GM12873 (cell line): ENCODE measurements around the gene ALDH8A1.

Experiments used
- TF ChIP-seq, protein P1 (sequence below): IDR thresholded peaks from 2 replicates; pipeline ENCODE4 v1.5.1; 2012; ENCODE audit warnings: low read depth, mild to moderate bottlenecking, moderate library complexity, low read length, control low read depth; ENCODE audit not compliant: insufficient read depth; ENCODE audit errors: missing control alignments

ALDH8A1 gene

GRCh38 chr6:134910593-134910935, 39.3 kb downstream of the ALDH8A1 start:
- TF ChIP-seq, protein P1, sequence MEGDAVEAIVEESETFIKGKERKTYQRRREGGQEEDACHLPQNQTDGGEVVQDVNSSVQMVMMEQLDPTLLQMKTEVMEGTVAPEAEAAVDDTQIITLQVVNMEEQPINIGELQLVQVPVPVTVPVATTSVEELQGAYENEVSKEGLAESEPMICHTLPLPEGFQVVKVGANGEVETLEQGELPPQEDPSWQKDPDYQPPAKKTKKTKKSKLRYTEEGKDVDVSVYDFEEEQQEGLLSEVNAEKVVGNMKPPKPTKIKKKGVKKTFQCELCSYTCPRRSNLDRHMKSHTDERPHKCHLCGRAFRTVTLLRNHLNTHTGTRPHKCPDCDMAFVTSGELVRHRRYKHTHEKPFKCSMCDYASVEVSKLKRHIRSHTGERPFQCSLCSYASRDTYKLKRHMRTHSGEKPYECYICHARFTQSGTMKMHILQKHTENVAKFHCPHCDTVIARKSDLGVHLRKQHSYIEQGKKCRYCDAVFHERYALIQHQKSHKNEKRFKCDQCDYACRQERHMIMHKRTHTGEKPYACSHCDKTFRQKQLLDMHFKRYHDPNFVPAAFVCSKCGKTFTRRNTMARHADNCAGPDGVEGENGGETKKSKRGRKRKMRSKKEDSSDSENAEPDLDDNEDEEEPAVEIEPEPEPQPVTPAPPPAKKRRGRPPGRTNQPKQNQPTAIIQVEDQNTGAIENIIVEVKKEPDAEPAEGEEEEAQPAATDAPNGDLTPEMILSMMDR, result no peak

DNA sequence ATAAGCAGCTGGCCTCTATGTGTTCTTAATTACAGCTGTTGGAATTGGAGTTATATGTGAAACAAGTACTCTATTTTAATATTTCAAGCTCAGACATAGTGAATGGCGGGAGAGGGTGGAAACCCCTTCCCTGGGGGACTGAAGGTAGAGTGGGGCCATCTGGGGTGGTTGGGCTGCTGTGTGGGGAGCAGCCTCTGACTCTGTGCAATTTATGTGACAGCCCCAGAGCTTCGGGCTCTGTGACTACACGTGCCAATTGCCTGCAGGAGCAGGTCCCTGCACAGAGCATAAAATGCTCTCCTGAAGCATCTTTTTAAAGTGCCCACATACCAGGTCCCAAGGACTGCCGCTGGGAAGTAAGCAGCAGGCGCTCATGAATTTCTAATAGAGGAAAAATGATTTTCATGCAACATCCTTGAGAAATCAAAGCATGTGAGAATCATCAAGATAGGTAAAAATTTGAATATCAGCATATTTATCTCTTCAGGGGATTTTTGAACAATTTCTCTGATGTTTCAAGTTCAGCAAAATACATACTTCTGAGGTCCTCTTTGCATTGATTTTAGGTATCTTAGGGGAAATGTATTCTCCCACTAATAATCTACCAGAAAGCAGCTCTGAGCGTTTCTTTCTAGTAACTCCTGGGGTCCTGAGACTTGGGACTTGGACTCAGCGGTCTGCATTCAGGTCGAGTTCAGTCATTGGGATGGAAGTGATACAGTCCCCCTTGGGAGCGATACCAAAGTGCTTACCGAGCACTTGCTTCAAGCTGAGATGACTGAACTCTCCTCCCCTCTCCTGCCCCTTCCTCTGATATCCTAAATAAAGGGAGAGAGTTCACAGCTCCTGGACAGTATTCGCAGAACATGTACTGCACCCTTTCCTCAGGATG, 40.0 kb downstream of the ALDH8A1 start:
- TF ChIP-seq, protein P1, result no peak

DNA sequence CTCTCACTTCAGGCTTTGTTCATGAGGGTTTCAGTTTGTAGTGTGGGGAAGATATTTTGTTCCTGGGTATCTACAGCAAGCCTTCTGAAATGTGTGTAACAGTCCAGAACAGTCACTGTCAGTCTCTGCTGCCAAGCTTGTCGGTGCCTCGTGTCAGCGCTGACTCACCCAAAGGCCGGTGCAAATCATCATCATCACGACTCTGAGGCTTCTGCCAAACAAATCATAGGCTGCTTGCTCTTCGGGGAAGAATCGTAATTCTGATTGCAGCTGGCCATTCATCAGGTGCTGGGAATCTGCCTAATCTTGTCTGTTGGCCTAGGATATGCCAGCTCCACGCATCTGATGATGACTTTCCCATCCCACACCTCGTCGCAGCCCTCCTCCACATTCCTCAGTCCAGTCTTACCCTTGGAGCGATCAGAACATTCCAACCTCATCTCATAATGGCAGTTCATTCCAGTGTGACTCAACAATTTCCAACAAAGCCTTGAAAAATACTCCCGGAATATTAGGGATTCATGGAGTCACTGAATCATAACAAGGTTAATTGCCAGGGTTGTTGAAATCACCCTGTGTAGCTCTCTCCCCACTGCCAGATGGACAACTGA, 40.9 kb downstream of the ALDH8A1 start:
- TF ChIP-seq, protein P1, result no peak

DNA sequence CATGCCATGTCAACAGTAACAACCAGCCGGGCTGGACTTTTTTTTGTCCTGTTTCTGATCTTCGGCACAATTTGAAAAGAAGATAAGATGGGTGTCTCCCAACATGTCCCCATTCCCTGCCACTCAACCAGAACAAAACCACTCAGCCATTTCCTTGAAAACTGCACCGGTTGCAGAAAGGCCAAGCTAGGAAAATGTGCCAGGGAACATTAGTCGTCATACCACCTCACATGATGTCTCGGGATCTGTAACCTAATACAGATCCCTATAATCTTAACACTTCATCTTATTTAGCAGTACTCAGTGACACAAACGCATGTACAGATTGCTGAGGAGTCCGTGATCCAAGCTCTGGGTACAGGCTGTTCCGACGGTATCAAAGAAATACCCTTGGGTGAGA, 46.5 kb downstream of the ALDH8A1 start:
- TF ChIP-seq, protein P1, result no peak

DNA sequence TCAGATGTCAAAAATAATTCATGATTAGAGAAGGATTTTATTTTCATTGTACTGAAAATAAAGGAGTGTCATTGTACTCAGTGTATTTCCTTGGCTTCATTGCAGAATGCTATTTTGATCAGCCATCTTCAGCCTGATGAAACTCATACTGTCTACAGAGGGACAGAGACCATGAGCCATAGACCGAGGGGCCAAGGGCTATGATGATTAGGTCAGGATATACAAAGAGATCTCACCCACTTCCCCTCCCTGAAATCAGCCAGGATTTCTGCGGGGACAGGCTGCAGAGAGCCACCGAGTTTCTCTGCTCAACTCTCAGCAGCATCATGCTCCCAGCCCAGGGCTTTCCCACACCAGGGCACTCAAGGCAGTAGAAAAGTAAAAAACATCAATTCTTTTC, 47.0 kb downstream of the ALDH8A1 start:
- TF ChIP-seq, protein P1, result no peak

DNA sequence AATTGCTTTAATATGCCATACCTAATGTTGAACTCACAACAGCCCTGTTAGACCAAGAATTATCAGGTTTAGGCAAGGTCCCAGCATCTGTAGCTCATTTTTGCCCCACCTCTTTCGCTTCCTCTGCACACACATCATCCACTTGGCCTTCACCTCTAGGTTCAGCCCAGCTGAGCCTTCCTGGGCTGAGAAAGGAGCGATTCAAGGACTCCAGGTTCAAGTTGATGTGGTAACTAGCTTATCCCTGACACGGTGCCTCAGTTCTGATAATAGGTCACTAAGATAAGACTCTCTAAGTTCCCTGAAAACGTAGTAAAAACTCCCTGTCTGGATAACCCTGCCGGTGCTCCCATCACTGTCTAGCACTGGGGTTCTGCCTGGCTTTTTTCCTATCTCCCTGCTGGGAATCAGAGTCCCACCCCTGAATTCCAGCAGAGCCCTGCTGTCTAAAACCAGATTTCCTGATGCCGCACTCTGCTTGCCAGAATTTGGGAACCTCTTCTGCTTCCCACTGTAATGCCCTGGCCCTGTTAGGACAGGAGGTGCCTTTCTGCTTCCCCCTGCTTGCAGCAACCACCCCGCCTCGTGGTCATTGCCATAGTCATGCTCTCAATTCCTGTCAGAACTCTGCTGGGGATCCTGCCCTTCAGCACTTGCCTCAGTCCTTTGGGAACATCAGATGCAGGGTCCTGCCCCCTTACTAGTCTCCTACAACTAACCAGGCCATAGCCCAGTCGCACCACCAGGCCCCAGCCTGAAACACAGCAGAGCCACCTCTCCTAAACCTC, 47.6 kb downstream of the ALDH8A1 start:
- TF ChIP-seq, protein P1, result no peak

DNA sequence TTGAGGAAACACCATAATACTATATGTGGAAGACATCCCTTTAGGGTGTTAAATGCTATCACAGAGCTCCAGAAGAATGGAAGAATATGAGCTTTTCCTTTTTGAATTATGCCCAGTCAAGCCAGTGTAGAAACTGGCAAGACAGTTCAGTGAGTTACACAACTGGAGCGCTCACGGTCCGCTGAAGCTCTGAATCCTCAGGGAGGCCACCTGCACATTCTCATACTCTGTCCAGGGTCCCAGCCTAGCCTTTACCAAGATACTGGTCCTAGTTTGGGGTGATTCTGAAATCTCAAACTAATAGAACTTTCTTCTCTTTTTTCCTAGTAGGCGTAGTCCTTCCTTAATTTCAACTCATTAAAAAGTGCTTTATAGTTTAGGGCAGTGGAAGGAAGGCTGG, 51.3 kb downstream of the ALDH8A1 start:
- TF ChIP-seq, protein P1, result no peak
